ENCODE data around the gene ACSF2. TPM values are rescaled to one million over a fixed set of nuclear protein-coding genes. Genes with fewer than 3 reads are reported as not detected.

ACSF2 gene
- polyA plus RNA-seq, 1 experiment = 52.1 TPM

DNA sequence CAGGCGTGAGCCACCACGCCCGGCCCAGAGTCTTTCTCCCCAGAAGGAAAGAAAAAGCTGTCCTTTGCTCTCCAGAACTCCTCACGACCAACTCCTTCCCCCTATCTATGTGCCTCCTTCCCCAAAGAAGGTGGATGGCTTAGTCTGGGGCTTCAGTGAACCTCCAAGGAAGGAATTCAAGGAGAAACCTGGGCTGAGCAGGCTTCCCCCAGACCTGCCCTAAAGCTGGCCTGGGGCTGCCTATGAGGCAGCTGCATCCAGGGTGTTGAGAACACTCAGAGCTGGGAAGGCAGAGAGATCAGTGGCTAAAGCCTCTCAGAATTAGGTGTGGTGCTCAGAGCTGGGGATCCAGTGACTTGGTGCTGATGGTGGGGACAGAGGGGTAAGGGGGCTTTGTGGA lies 3.8 kb downstream of the ACSF2 start:
- Histone ChIP-seq H3K27ac (ENCODE audit: low read depth, low read length) (no peak overlapping the region), H3K27me3 (ENCODE audit: control insufficient read depth, insufficient read depth, low read length) (no peaks in the 10 kb centered on the region), H3K4me3 (ENCODE audit: low read depth, low read length) (no peak overlapping the region), H3K9me3 (ENCODE audit: control insufficient read depth, insufficient read depth, low read length) (no peaks in the 10 kb centered on the region; the same call in 1 of the 2 replicates)
- ChIA-PET POLR2A (no interaction called here), CTCF (interaction anchor here (1.3 to 1.6 kb wide), 2 partner anchors 32 kb away, joined by 4 to 7 read pairs; partner anchors contain the start of gene LRRC59)
- DNase-seq (ENCODE audit: low read depth, low spot score) = no peak
- no peak for TF ChIP-seq CTCF (IDR thresholded peaks at IDR 0.05; ENCODE audit: low read depth, low read length)

- no peaks in the 10 kb centered on the region for H3K9me3 ChIP-seq (ENCODE audit: control insufficient read depth, insufficient read depth, low read length)
- no peak for DNase-seq (ENCODE audit: low read depth, low spot score)
- no peak for TF ChIP-seq CTCF (IDR thresholded peaks at IDR 0.05; ENCODE audit: low read depth, low read length)
- ChIA-PET CTCF (interaction anchor here (0.7 to 2.3 kb wide), 3 partner anchors 34 to 69 kb away, joined by 3 to 7 read pairs (median 7); partner anchors contain the start of gene LRRC59), POLR2A (interaction anchor here (0.6 to 1.2 kb wide), 2 partner anchors 34 to 754 kb away, joined by 3 to 4 read pairs; partner anchors contain the start of gene LRRC59)
- no peak overlapping the region for H3K4me3 ChIP-seq (ENCODE audit: low read depth, low read length)
- H3K27ac ChIP-seq (ENCODE audit: low read depth, low read length) = no peak overlapping the region
- no peaks in the 10 kb centered on the region for H3K27me3 ChIP-seq (ENCODE audit: control insufficient read depth, insufficient read depth, low read length)
Measured at GRCh38 chr17:50430821-50431618, 5.0 kb downstream of the ACSF2 start.

- CTCF ChIA-PET = interaction anchor here (2.3 kb wide), 1 partner anchor 35 kb away, joined by 7 read pairs; the partner anchor contains the start of gene LRRC59
- Histone ChIP-seq H3K27me3 (ENCODE audit: control insufficient read depth, insufficient read depth, low read length) (no peaks in the 10 kb centered on the region), H3K27ac (ENCODE audit: low read depth, low read length) (no peak overlapping the region), H3K9me3 (ENCODE audit: control insufficient read depth, insufficient read depth, low read length) (no peaks in the 10 kb centered on the region), H3K4me3 (ENCODE audit: low read depth, low read length) (no peak overlapping the region)
- TF ChIP-seq CTCF (IDR thresholded peaks at IDR 0.05; ENCODE audit: low read depth, low read length) = no peak
- POLR2A ChIA-PET = no interaction called here
- DNase-seq (ENCODE audit: low read depth, low spot score) = no peak
Measured at GRCh38 chr17:50432125-50432762, 6.2 kb downstream of the ACSF2 start.

DNA sequence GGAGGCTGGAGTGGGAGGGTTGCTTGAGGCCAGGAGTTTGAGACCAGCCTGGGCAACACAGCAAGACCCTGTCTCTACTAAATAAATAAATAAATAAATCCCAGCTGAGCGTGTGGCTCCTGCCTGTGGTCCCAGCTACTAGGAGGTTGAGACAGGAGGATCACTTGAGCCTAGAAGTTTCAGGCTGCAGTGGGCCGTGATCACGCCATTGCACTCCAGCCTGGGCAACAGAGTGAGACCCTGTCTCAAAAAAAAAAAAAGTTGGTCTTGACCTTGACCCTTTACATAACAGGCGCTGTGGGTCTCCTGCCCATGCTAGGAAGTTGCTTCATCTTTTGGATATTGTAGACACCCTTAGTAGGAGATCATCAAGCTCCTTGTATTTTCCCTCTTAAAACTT lies 11.4 kb downstream of the ACSF2 start:
- TF ChIP-seq CTCF (IDR thresholded peaks at IDR 0.05; ENCODE audit: low read depth, low read length) = no peak
- H3K27me3 ChIP-seq (ENCODE audit: control insufficient read depth, insufficient read depth, low read length) = no peaks in the 10 kb centered on the region
- H3K9me3 ChIP-seq (ENCODE audit: control insufficient read depth, insufficient read depth, low read length) = no peaks in the 10 kb centered on the region
- no peak overlapping the region for H3K27ac ChIP-seq (ENCODE audit: low read depth, low read length)
- ChIA-PET POLR2A (no interaction called here), CTCF (interaction anchor here (1.7 kb wide), 1 partner anchor 40 kb away, joined by 4 read pairs; no protein-coding TSS in a partner anchor)
- DNase-seq (ENCODE audit: low read depth, low spot score) = no peak
- no peak overlapping the region for H3K4me3 ChIP-seq (ENCODE audit: low read depth, low read length)

GRCh38 chr17:50439008-50439407 lies 13.0 kb downstream of the ACSF2 start:
- Histone ChIP-seq H3K9me3 (ENCODE audit: control insufficient read depth, insufficient read depth, low read length) (no peaks in the 10 kb centered on the region), H3K4me3 (ENCODE audit: low read depth, low read length) (no peak overlapping the region), H3K27me3 (ENCODE audit: control insufficient read depth, insufficient read depth, low read length) (no peaks in the 10 kb centered on the region), H3K27ac (ENCODE audit: low read depth, low read length) (no peak overlapping the region)
- TF ChIP-seq CTCF (IDR thresholded peaks at IDR 0.05; ENCODE audit: low read depth, low read length) = no peak
- ChIA-PET CTCF (interaction anchor here (0.6 to 1.7 kb wide), 3 partner anchors 8 to 41 kb away, joined by 4 to 5 read pairs (median 4); no protein-coding TSS in a partner anchor), POLR2A (no interaction called here)
- DNase-seq (ENCODE audit: low read depth, low spot score) = no peak

All from AG04450 (cell line).